HCEC 1CT (cell line): ENCODE data around the gene SIGLEC12.
"Not testable (repeated sequence)": the region's sequence is repeated elsewhere in the genome, so short reads cannot be mapped to it uniquely, and the experiment has no call there.

Experiments used
- DNase-seq: peaks from one replicate; pipeline ENCODE4 v3.0.0-alpha.2; 2017

SIGLEC12 gene

DNA sequence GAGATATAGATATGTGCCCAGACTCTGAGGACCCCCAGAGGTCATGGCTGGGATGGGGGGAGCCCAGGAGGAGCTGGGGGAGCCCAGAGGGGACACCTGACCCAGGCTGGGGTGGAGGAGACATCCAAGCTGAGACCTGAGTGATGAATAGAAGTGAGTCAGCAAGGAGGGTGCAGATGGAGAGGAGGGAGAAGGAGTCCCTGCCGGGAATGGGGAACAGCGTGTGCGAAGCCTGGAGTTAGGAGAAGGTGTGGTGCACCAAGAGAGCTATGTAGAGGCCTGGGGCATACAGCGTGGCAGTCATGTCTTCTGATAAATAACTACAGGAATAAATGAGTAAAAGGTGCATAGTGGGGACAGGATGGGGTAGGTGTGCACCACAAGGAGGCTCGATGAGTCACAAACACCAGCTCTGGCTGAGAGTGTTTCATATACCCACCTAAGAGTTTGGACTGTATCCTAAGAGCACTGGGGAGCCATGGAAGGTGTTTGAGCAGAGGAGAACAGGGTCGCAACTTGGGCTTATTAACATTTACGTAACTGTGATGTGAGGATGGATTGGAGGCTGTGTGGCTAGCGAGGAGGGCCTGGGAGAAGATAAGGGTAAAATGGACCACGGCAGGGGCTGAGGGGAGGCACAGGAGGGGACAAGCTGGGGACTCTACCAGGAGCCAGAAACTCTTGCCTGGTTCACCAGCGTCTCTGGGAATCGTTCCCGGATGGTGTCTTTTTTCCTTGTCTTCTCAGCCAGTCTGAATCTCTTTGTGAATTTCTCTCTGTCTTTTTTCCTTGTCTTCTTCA, 21.9 kb downstream of the SIGLEC12 start:
- DNase-seq: no peak

DNA sequence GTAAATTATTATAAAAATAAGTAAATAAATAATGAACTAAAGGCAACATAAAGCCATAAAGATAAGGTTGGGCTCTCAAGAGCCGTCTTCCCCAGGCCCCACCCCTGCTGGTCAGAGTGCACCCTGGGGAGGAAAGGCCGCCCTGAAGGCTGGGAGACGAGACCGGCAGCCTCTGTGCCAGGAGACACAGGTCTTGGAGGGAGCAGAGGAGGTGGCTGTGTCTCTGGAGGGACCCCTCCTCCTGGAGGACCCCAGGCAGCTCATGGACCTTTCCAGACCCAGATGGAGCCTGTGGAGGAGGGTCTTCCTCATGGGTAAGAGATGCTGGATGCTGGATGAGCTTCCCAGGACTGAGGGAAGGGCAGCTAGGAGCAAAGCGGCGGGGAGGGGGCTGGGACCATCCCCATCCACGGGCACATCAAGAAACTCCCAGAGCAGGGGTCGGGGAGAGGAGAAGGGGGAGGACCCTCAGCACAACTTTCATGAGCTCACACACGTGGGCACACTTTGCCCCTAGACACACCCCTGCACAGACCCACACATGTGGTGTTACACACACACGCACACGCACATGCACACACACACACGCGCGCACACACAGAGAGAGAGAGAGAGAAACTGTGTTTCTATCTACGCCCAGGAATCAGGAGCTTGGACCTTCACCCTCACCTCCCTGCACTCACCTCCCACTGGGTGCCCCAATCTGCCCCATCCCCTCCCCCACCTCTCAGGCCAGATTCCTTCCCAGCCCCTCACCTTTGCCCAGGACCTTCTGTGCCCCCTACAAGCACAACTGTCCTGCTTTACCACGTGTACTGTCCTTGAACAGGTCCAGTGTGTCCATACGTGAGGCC, 23.0 kb downstream of the SIGLEC12 start, which contains the start of gene CEACAM18:
TSS of gene CEACAM18 (plus strand) at position 159 of the 854 bp plus-strand sequence.
- DNase-seq: no peak

DNA sequence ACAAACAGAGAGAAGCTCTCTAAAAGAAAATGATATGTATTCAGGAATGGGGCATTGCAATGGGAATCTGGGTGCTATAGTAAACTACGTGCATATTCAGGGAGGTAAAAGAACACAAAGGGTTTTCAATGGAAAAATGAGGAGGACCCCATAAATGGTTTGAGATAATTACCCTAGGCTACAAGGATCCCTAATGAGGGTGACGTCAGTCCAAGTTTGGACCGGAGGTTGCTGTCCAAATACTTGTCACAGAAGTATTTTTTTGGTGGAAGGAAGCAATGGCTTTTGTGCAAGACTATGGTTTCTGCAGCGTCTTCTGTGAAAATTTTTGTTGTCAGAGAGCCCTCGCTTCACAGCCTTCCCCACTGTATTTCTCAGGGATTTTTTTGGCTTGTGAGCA, 24.3 kb downstream of the SIGLEC12 start:
- no peak for DNase-seq

DNA sequence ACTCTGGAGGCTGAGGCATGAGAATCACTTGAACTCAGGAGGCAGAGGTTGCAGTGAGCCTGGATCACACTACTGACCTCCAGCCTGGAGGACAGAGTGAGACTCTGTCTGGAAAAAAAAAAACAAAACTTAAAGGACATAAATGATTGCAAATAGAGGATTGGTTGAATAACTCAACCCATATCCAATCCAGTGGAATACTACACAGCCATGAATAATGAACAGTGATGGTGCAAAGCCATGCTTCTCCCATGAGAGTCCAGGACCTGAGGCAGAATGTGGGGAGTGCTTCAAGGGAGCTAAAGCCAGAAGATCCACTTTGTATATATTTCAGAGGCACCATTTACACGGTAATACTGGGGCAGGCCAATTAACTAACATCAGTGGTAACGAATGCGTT, 25.4 kb downstream of the SIGLEC12 start:
- no peak for DNase-seq

DNA sequence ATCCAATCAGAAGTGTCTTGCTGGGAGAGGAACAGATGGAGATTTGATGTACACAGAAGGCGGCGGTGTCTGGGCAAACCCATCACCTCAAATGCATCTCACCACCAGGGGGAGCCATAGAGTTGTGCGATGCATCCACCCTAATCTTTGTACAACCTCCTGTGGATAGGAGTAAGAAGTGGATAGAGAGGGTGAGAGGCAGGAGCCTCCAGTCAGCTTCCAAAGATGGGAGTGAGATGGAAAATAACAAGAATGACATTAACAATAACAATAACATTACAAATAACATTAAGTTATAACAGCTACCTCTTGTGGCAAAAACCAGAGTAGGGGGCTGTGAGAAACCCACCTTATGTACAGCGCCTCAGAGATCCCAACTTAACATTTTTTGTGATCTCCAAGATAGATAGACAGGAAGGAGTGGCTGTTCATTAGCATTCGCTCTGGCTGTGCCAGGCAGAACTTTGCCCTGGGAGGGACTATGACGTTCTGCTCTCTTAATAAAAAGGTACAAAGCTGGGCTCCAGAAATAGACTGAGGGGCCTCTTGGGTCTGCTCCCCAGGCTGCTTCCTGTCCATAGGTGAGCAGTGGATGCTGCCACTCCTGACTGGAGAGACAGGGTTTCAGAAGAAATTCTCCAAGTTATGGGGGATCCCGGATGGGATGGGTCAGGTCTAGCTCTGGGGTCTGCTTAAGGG, 28.4 kb downstream of the SIGLEC12 start:
- peak; percentile 18 for DNase-seq

DNA sequence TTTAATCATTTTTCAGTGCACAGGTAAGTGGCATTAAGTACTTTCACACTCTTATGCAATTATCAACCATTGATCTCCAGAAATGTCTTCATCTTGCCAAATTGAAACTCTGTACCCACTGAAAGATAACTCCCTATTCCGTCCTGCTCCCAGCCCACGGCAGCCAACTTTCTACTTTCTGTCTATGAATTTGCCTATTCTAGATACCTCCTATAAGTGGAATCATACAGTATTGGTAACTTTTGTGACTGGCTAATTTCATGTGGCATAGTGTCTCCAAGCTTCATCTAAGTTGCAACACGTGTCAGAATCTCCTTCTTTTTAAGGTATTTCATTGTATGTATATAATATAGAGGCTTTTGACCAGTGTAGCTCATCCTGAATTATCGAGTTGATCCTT, 29.0 kb downstream of the SIGLEC12 start:
- DNase-seq: no peak

DNA sequence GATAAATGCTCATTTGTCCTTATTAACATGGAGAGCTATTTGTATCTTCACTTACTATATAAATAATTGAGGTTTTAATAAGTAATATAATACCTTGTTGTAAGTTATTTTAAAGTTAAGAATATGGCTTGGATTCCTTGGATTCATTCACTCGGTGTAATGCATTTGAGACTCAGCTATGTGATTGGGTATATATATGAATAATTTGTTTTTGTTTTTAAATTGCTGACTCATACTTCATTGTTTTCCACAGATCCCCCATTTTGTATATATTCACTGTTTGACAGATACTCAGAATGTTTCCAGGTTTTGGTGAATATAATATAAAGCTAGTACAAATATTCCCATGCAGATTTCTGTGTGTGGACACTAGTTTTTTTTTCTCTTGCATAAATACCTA, 30.1 kb downstream of the SIGLEC12 start:
- DNase-seq: no peak

DNA sequence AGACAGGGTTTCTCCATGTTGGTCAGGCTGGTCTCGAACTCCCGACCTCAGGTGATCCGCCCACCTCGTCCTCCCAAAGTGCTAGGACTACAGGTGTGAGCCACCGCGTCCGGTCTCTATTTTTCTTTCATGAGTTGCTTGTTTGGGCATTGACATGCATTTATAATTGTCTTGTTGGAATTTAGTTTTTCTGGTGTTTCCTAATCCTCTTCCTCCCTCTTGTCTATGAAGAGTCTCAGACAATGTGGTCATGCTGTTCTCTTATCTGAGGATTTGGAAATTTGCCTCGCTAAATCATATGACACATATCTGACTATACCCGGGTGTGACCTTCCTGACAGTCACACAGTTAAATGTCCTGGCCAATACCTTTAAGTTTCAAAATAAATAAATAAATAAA, 30.6 kb downstream of the SIGLEC12 start:
- DNase-seq: no peak

DNA sequence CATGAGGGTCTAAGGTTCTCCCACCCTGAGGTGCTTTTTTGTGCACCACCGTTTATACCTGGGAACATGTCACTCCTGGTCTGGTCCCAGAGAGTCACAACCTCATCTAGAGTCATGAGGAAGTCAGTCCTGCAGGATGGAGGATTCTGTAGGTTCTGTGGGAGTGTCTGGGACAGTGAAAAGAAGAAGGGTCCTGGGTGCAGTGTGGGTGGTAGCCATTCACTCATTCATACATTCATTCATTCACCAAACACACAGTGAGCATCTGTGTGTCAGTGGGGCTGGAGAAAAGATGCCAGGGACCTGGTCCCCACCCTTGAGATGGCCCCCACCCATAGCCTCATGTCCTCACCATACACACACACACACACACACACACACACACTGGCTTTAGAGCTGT, 32.0 kb downstream of the SIGLEC12 start:
- DNase-seq: no peak

DNA sequence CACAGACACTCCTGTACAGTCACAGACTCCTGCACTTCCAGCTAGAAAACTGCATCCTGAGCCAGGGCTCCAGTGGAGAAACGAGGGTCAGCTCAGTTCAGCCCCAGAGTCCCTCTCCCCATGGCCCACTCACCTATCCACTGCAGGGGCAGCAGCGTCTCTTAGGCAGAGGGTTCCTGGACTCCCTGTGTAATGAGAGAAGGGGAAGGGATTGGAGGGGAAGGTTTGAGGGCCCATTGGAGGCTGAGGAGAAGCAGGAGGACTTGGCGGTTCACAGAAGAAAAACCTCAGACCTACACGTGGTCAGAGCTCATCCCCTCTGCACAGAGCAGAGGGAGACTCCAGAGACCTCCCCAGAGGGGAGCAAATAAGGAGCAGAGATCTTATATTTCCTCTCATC, 32.4 kb downstream of the SIGLEC12 start:
- DNase-seq: no peak

DNA sequence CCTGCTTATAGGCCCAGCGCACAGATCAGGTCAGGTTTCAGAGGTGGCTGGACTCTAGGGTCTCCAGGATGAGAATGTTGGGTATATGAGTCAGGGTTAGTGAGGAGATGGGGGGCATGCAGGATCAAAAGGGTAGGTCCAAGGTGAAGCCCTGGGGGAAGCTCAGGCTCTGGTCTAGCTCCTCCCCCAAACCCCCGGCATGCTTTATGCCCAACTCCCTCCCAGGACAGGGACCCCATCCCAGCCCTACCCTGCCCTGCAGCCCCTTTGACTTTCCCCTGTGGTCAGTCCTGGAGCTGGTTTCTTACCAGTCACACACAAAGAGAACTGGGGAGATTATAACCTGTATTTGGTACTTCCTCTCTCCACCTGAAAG, 33.1 kb downstream of the SIGLEC12 start:
- no peak for DNase-seq

DNA sequence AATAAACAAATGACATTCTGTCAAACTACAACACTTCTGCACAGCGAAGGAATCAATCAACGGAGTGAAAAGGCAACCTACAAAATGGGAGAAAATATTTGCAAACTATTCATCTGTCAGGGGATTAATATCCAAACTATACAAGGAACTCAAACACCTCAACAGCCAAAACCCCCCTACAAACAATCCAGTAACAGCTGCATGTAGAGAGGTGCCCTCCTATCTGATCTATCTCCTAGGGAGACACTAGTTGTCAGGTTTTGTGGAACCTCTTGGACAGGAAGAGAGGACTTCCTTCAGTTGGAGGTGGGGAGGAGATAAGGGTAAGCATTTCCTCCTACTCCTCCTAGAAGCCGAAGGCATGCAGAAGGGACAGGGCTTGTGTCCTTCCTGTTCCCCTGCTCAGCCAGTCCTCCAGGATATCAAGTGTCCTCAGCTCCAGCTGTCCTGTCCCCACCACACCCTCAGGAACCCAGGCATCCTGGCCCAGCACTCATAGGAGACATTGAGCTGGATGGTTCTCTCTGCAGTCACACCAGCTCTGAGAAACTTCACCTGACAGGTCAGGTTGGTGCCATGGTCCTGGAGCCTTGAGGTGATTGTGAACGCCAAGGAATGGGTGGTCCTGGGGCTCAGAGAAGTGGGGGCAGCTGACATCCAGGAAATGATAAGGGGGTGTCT, 33.6 kb downstream of the SIGLEC12 start:
- DNase-seq: no peak

DNA sequence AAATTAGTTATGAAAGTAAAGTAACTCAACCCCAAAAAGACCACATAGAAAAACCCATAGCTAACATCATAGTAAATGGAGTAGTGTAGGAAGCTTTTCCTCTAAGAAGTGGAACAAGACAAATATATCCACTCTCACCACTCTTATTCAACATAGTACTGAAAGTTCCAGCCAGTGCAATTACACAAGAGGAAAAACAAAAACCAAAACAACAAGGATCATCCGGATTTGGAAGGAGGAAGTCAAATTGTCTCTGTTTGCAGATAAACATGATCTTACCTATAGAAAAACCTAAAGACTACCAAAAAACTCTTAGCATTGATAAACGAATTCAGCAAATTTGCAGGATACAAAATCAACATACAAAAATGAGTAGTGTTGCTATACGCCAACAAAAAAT, 34.9 kb downstream of the SIGLEC12 start:
- no peak for DNase-seq

DNA sequence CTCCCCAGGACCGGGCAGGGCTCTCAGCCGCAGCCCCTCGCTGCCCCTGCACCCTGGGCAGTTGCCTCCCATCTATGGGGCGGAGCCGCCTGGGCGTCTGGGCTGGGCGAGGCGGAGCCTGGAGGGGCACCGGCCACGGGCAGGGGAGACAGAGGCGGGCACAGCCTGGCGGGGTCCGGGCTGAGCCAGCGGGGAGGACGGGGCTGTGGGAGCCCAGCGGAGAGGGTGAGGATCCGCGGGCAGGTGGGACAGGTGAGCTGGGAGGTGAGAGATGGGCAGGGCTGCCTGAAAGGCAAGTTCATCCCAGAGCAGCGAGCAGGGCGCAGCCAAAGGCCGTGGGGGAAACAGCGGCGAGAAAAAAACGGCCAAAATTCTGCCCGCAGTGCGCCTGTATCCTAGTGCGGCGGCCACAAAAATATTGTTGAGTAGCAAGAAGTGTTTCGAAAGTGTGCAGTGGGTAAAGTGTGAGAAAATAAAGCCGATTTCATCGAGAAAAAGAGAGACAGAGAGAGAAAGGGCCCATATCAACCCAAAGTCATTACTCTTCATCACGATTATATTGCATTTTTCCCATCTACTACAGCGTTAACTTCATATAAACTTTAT, 37.5 kb downstream of the SIGLEC12 start:
- DNase-seq: not testable (repeated sequence)

DNA sequence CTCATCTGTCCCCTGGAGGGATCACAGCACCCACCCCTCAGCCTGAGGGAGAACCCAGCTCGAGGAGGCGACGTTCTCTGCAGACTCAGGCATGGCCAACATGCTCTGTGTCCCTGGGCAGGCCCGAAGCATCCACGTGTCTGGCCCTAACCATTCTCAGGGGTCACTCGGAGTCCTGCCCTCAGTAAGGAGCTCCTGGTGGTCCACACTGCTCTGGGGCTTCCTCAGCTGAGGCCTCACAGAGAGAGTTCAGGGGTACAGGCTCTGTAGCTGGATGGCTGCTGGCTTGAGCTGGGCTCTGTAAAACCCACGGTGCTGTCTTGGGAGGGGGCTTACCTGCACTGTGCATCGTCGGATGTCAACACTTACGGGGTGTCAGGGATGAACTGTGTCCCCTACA, 38.9 kb downstream of the SIGLEC12 start:
- no peak for DNase-seq

DNA sequence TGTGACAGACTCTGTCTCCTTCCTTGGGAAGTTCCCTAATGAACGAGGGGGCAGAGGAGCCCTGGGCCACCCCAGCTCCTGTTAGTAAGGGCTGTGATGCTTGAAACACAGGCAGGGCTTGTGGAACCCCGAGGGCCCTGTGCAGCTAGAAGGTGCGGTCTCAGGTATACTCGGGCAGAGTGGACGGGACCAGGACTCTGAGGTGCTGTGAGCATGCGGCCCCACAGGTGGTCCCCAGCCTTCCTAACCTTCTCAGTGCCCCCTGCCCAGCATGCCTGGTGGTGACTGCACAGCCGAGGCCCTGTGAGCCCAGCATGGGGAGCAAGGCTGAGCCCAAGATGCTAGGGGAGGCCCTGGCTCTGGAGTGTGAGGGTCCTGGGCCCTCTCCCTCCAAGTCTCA, 39.3 kb downstream of the SIGLEC12 start:
- DNase-seq: no peak

DNA sequence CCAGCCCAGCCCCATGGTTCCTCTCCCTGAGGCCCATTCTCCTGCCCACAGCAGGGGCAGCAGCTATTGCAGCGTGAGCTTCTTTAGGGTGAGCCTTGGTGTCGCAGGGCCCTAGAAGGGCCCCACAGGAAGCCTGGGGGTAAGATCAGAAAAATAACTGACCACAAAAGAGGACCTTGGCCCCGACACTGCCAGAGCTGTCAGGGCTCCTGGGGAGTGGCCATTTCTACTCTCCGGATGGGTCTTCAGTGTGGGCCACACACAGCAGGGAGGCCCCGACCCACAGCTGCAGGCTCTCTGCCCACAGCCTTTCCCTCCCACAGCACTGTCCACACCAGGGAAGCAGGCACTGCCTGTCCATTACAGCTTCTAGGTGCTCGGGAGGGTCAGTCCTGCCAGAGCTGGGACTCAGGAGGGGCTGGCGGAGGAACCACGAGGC, 39.9 kb downstream of the SIGLEC12 start:
- no peak for DNase-seq

DNA sequence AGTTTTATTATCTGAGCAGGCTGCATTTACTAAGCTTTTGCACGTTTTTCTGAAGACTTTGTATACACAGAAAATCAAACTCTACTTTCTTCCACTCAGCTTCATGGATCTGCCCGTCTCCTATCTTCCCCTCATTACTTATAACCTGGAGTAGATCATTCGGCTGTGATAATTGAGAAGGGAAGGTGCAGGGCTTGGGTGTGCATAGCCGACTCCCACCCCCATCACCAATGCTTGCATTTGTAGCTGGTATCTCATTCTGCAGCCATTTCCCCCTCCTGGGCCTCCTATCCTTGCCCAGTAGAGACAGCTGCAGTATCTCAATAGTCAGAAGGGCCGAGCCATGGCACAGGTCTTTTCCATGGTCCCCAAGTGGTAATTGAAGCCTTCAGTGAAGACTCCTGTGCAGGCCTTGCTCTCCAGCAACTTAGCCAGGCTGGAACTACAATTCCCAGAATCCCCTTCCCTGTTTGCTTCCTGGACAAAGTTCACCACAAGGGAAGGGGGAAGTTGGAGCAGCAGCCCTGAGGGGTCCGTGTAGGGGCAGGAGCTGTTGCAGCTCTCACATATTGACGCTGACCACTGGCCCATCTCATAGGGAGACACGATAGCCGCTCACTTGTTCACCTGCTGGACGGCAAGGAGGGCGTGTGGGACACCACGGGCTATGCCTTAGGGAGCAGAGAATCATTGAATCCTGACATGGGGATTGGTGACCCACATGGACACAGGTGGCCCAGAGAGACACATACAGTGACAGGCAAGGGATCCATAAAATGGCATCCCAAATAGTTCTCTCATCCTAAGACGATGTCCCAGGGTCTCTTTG, 41.2 kb downstream of the SIGLEC12 start:
- DNase-seq: no peak

DNA sequence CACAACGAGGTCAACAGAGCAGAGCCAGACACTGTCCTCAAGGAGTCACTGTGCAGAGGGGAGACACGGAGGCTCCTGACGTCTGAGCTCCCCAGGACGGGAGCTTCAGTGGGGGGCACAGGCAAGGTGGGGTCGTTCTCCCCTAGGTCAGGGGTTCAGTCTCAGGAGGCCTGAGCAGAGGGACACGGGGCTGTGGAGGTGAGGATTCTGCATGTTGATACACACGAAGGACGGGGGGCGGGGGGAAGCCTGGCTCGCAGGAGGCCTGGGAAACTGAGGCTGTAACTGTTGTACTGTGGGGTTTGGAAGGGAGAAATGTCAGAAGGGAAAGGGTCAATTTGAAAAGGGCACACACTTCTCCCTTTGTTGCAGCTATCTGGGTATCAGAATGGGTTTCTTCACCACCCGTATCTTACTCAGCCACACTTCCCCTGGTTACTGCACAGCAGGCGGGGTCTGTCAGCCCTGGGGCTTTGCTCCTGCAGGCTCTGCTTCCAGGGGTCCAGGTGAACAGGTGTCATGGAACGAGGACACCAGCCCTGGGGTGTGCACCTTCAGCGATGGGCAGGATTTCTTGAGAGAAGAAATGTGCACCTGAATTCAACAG, 42.6 kb downstream of the SIGLEC12 start:
- no peak for DNase-seq

DNA sequence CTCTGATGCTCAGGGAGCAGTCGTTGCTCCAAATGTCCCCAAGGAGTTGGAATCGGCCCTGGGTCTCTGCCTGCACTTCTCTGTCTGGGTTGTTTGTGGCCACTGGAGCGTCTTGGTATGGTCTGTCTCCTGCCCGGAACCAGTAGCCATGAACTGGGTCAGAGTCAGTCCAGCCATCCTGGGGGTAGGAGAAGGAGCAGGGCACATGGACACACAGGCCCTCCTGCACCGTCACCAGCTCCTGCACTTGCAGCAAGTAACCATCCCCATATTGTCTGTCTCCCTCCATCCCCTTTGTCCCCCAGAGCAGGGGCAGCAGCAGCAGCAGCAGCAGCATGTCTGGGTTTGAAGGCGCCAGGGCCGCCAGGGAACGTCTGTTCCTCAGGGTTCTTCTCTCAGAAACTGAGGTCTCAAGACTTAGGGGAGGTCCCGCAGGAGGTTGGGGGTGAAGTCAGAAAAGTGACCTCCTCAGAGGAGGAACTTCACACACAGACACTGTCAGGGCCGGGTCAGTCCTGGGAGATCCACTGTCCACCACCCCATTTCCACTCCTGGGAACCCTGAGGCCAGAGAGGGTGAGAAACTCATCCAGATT, 43.5 kb downstream of the SIGLEC12 start, which contains the start of gene SIGLEC8:
TSS of gene SIGLEC8 (minus strand) at position 404 of the 595 bp plus-strand sequence. CDS start at position 337, 67 bp downstream.
- no peak for DNase-seq
